HG03469 (cell line): ENCODE data around the gene NPTX2.
"Not testable (repeated sequence)": the region's sequence is repeated elsewhere in the genome, so short reads cannot be mapped to it uniquely, and the experiment has no call there.

Experiments used
- ATAC-seq: cut with Tn5 transposase; IDR thresholded peaks from one replicate; pipeline ENCODE4 v1.9.1; 2021; ENCODE audit warnings: mild to moderate bottlenecking, moderate library complexity, moderate number of reproducible peaks; ENCODE audit not compliant: unreplicated experiment

NPTX2 gene

GRCh38 chr7:98617051-98617959 lies at the start of gene NPTX2:
NPTX2 (plus strand) TSS chr7:98617285; CDS start chr7:98617462, 177 bp downstream.
- no peak for ATAC-seq

GRCh38 chr7:98567991-98568390 lies 49.1 kb upstream of the NPTX2 start:
- no peak for ATAC-seq

GRCh38 chr7:98568891-98569290 lies 48.2 kb upstream of the NPTX2 start:
- no peak for ATAC-seq

GRCh38 chr7:98569691-98570337 lies 47.3 kb upstream of the NPTX2 start:
- ATAC-seq: no peak

GRCh38 chr7:98571006-98571405 lies 46.1 kb upstream of the NPTX2 start:
- no peak for ATAC-seq

GRCh38 chr7:98571986-98572385 lies 45.1 kb upstream of the NPTX2 start:
- no peak for ATAC-seq

- ATAC-seq: not testable (repeated sequence)
These were observed 44.4 kb upstream of the NPTX2 start for GRCh38 chr7:98572716-98573115.

- no peak for ATAC-seq
These were observed 43.3 kb upstream of the NPTX2 start for GRCh38 chr7:98573816-98574215.

- ATAC-seq: no peak
These were observed 41.2 kb upstream of the NPTX2 start for GRCh38 chr7:98575878-98576277.

- ATAC-seq: no peak
These were observed 32.3 kb upstream of the NPTX2 start for GRCh38 chr7:98584830-98585229.

- ATAC-seq: no peak
These were observed 25.2 kb upstream of the NPTX2 start for GRCh38 chr7:98591926-98592325.

GRCh38 chr7:98594348-98594747 lies 22.7 kb upstream of the NPTX2 start:
- no peak for ATAC-seq

GRCh38 chr7:98594787-98595186 lies 22.3 kb upstream of the NPTX2 start:
- ATAC-seq: no peak

- ATAC-seq: no peak
These were observed 18.1 kb upstream of the NPTX2 start for GRCh38 chr7:98598846-98599615.

- ATAC-seq: no peak
These were observed 17.2 kb upstream of the NPTX2 start for GRCh38 chr7:98599886-98600285.

- no peak for ATAC-seq
These were observed 14.2 kb upstream of the NPTX2 start for GRCh38 chr7:98602755-98603398.

GRCh38 chr7:98603399-98603788 lies 13.7 kb upstream of the NPTX2 start:
- no peak for ATAC-seq

GRCh38 chr7:98613601-98614425 lies 3.3 kb upstream of the NPTX2 start:
- ATAC-seq: no peak

GRCh38 chr7:98616381-98617050 lies 569 bp upstream of the NPTX2 start:
- ATAC-seq: no peak
